HG03521 (cell line): Measurements from ENCODE around the gene ATP13A1.
"Not testable (repeated sequence)": the region's sequence is repeated elsewhere in the genome, so short reads cannot be mapped to it uniquely, and the experiment has no call there.

ENCODE experiments used
- ATAC-seq: cut with Tn5 transposase; IDR thresholded peaks from one replicate; pipeline ENCODE4 v1.9.1; 2021; ENCODE audit warnings: mild to moderate bottlenecking, moderate library complexity; ENCODE audit not compliant: unreplicated experiment

Gene ATP13A1

DNA sequence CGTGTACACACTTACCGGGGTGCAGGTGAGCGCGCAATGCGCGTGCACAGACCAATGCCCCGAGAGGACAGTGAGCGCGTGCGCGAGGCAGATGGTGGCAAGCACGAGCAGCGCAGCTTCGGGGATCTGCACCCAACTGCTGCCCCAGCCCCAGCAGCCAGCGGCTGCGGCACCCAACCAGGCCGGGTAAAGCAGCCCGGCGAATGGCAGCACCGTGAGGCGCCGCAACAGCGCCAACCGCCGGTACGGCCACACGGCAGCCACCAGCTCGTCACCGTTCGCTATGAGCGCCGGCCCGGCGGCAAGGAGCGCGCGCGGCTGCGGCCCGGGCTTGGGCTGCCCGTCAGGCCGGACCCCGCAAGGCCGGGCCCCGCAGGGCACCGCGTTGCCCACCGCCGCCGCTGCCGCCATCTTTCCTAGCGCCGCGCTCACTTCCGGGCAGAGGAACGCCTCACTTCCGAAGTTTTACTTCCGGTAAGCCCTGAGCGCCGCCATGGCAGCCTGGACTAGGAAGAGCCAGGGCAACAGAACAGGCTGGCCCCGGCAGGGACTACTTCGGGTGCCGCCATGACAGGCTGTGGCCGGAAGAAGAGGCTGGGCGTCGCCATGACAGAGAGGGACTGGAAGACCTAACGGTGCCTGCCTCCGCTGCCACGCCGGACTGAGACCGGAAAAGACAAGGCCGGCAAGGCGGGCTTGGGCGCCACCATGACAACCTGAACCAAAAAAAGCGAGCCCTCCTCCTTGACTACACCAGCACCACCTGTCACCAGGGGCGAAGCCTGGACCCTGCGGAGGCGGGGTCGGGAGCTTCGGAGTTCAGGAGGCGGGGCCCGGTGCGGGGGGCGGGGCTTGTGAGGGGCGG is at the start of gene ATP13A1:
Gene ATP13A1 (minus strand): TSS at position 421 of the 865 bp plus-strand sequence. CDS start 10 bp downstream, at position 411.
- ATAC-seq: peak; percentile 54

DNA sequence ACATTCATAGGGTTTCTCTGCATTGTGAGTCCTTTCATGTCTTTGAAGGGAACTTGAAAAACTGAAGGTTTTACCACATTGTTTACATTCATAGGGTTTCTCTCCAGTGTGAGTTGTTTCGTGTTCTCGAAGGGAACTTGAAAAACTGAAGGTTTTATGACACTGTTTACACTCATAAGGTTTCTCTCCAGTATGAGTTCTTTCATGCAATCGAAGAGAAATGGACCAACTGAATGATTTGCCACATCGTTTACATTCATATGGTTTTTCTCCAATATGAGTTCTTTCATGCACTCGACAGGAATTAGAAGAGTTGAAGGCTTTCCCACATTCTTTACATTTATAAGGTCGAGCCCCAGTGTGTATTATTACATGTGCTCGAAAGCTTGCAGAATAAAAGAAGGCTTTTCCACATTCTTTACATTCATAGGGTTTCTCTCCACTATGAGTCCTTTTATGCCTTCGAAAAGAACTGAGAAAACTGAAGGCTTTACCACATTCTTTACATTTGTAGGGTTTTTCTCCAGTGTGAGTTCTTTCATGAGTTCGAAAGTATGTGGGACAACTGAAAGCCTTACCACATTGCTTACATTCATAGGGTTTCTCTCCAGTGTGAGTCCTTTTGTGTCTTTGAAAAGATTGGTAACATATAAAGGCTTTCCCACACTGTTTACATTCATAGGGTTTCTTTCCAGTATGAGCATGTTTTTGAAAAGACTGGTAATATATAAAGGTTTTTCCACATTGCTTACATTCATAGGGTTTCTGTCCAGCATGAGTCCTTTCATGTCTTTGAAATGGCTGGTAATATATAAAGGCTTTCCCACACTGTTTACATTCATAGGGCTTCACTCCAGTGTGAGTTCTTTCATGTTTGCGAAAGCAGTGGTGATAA is 48.7 kb upstream of the ATP13A1 start:
- ATAC-seq: no peak

DNA sequence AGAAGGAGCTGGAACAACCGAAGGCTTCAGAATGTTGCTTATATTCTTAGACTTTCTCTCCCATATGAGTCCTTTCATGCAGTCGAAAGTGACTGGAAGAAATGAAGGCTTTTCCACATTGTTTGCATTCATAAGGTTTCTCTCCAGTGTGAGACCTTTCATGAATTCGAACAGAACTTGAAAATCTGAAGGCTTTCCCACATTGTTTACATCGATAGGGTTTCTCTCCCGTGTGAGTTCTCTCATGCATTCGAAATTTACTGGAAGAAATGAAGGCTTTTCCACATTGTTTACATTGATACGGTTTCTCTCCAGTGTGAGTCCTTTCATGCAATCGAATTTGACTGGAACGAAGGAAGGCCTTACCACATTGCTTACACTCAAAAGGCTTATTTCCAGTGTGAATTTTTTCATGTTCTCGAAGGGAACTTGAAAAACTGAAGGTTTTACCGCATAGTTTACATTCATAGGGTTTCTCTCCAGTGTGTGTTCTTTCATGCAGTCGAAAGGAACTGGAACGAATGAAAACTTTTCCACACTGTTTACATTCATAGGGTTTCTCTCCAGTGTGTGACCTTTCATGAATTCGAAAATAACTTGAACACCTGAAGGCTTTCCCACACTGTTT is 47.9 kb upstream of the ATP13A1 start:
- ATAC-seq: no peak

DNA sequence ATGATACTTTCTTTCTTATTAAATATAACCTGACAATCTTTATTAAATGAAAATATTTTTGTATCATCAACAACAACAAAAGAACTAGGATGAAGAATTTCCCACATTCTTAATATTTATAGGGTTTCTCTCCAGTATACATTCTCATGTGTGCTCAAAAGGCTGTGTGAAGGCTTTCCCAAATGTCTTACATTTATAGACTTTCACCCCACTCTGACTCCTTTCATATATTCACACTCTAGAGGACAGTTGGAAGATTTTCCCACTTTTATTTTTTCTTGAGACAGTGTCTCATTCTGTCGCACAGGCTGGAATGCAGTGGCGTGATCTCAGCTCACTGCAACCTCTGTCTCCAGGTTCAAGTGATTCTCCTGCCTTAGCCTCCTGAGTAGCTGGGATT is 47.0 kb upstream of the ATP13A1 start:
- ATAC-seq: no peak

DNA sequence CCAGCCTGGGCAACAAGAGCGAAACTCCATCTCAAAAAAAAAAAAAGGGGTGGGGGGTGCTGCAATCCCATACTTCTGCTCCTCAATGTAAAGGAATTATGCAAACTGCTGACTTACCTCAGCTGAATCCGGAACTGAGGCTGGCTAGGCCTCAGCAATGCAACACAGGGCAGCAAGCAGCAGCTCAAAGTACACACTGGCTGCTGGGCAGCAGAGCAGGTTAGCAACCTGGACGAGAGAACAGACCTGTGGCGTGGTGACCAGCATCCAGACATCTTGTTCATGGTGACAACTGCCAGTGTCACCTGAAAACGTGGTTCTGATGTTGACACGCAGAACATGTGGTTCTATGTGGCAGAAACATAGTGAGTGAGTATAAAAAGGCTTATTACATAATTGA is 41.4 kb upstream of the ATP13A1 start:
- ATAC-seq: no peak

DNA sequence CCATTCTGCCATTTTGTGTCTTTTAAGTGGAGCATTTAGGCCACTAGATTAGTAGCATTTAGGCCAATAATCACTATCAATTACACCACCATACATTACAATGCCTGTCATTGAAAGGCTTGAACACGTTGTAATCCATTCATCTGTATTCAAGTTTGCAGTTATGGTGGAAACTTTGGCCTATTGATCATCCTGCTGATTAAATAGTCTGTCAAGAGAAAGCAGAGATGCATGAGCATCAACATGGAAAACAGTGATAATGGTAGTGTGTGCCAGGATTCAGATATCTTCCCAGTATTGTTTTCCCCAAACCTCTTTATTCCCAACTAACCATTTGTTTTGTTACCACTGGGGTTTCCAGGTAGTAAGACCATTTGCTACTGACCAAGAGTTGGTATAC is 37.0 kb upstream of the ATP13A1 start:
- ATAC-seq: not testable (repeated sequence)

DNA sequence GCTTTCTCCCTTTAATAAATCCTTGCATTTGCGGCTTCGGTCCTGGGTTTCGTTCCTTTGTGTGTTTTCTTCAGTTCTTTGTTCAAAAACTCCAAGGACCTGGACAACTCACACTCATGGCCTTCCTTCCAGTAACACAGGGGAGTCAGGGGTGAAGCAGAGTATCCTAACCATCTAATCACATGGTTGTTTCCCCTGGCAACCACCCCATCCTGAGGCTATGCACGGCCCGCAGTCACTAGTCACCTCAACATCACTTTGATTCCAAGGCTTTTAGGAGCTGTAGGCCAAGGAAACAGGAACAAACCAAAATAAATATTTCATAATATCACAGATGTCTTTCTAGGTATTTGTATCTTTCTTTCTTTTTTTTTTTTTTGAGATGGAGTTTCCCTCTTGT is 34.1 kb upstream of the ATP13A1 start:
- ATAC-seq: no peak

DNA sequence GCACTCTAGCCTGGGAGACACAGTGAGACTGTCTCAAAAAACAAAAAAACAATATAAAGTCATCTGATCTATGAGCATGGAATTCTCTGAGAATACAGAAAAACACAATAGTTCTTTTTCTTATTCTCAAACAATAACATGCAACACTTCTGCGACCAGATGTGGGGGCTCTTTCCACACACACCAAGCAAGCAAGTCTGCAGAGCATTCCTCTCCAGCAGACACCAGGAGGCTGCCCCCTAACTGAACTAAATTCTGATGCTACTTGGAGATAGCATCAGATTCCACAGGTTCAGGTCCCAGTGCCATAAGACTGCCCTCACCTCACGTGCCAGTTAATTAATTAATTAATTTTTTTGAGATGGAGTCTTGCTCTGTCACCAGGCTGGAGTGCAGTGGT is 32.9 kb upstream of the ATP13A1 start:
- no peak for ATAC-seq

DNA sequence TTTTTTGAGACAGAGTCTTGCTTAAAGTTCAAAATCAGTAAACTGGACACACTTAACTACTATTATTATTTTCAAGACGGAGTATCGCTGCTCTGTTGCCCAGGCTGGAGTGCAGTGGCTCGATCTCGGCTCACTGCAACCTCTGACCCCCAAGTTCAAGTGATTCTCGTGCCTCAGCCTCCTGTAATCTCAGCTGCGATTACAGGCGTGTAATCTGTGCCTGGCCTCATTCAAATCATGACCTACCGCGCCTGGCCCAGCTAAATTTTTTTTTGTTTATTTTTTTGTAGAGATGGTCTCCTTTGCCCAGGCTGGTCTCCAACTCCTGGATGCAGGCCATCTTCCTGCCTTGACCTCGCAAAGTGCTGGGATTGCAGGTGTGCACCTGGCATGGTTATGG is 28.2 kb upstream of the ATP13A1 start:
- ATAC-seq: no peak

DNA sequence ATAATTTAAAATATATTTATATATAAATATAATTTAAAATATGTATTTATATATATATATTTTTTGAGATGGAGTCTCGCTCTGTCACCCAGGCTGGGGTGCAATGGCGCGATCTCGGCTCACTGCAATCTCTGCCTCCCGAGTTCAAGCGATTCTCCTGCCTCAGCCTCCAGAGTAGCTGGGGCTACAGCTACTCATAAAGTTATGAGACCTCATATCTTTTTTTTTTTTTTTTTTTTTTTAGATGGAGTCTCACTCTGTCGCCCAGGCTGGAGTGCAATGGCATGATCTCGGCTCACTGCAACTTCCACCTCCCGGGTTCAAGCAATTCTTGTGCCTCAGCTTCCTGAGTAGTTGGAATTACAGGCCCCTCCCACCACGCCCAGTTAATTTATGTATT is 25.5 kb upstream of the ATP13A1 start:
- not testable (repeated sequence) for ATAC-seq

DNA sequence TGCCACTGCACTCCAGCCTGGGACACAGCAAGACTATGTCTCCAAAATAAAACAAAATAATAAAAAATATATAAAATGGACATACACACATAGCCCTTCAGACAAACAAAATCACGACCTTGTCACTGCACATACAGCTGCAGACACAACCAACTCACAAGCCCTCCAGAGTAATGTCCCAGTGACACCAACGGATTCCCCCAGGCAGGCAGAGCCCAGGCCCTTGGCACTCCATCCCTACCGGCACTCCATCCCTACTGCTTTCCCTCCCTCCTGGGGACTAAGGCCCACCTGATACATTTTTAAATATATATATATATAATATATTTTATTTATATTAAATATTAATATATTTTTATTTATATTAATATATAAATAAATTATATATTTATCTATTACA is 23.6 kb upstream of the ATP13A1 start:
- ATAC-seq: no peak

DNA sequence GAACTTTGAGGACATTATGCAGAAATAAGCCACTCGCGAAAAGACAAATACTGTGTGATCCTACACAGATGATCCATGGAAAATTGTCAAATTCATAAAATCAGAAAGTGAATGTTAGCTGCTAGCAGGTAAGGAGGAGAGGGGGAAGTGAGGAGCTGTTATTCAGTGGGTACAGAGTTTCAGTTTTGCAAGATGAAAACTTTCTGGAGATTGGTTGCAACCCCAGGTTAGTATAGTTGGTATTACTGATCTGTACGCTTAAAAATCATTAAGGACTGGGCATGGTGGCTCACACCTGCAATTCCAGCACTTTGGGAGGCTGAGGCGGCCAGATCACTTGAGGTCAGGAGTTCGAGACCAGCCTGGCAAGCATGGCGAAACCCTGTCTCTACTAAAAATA is 23.1 kb upstream of the ATP13A1 start:
- no peak for ATAC-seq

DNA sequence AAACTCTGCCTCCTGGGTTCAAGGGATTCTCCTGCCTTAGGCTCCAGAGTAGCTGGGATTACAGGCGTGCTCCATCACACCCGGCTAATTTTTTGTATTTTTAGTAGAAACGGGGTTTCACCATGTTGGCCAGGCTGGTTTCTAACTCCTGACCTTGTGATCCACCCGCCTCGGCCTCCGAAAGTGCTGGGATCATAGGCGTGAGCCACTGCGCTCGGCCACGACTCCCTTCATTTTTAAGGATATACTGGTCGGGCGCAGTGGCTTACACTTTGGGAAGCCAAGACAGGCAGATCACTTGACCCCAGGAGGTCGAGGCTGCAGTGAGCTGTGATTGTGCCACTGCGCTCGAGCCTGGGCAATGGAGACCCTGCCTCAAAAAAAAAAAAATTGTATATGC is 22.6 kb upstream of the ATP13A1 start:
- ATAC-seq: not testable (repeated sequence)

DNA sequence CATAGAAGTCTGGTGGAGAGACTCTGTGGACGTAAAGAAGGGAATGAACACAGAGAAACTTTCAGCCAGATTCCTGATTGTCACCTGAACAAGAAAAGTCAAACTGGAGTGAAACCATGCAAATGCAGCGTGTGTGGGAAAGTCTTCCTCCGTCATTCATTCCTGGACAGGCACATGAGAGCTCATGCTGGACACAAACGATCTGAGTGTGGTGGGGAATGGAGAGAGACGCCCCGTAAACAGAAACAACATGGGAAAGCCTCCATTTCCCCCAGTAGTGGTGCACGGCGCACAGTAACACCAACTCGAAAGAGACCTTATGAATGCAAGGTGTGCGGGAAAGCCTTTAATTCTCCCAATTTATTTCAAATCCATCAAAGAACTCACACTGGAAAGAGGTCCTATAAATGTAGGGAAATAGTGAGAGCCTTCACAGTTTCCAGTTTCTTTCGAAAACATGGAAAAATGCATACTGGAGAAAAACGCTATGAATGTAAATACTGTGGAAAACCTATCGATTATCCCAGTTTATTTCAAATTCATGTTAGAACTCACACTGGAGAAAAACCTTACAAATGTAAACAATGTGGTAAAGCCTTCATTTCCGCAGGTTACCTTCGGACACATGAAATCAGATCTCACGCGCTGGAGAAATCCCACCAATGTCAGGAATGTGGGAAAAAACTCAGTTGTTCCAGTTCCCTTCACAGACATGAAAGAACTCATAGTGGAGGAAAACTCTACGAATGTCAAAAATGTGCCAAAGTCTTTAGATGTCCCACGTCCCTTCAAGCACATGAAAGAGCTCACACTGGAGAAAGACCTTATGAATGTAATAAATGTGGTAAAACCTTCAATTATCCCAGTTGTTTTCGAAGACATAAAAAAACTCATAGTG is 15.9 kb upstream of the ATP13A1 start:
- ATAC-seq: no peak

DNA sequence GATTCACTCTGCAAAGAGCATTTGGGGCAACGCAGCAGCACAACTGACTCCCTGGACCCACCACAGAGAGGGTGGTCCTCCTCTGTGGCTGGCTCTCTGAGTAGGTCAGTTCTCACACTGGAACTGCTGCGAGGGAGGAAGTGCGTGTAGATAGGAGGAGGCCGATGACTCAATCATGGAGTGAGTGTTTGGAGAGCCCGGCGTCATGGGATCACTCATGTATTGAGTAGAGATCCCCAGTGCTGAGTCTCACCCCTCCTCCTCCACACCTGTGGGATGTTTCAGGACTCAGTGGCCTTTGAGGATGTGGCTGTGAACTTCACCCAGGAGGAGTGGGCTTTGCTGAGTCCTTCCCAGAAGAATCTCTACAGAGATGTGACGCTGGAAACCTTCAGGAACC is 14.1 kb upstream of the ATP13A1 start:
- ATAC-seq: no peak

DNA sequence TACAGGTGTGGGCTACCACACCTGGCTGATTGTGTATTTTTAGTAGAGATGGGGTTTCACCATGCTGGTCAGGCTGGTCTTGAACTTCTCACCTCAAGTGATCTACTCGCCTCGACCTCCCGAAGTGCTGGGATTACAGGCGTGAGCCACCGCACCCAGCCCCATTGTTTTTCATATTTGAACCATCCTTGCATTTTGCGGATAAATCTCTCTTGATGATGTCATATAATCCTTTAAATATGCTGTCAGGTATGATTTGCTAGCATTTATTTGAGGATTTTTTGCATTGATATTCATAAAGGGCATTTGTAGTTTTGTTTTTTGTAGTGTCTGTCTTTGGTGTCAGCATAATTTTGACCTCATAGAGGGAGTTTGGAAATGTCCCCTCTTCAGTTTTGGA is 10.8 kb upstream of the ATP13A1 start:
- ATAC-seq: no peak

DNA sequence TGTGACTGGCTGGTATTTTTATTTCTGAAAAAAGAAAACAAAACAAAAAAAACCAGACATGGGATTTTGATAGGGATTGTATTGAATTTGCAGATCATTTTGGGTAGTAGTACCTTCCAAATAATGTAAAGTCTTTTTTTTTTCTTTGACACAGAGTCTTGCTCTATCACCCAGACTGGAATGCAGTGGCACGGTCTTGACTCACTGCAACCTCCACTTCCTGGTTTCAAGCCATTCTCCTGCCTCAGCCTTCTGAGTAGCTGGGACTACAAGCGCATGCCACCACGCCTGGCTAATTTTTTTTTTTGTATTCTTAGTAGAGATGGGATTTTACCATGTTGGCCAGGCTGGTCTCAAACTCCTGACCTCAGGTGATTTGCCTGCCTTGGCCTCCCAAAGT is 9.3 kb upstream of the ATP13A1 start:
- ATAC-seq: no peak

DNA sequence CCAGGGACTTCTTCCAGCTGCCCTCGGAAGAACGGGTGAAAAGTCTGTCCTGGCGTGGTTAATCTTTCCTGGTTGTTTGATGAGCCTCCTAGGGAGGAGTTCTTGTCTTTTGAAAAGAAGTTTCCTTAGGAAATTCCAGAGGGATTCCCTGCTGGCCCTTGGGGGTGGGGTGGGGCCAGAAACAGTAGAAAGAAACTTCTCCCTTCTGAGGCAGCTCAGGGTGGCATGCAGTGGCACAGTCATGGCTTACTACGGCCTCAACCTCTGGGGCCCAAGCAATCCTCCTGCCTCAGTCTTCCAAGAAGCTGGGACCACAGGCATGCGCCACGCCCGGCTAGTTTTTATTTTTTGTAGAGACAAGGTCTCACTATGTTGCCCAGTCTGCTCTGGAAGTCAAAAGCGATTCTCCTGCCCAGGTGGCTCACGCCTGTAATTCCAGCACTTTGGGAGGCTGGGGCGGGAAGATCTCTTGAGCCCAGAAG is 6.6 kb upstream of the ATP13A1 start:
- no peak for ATAC-seq

DNA sequence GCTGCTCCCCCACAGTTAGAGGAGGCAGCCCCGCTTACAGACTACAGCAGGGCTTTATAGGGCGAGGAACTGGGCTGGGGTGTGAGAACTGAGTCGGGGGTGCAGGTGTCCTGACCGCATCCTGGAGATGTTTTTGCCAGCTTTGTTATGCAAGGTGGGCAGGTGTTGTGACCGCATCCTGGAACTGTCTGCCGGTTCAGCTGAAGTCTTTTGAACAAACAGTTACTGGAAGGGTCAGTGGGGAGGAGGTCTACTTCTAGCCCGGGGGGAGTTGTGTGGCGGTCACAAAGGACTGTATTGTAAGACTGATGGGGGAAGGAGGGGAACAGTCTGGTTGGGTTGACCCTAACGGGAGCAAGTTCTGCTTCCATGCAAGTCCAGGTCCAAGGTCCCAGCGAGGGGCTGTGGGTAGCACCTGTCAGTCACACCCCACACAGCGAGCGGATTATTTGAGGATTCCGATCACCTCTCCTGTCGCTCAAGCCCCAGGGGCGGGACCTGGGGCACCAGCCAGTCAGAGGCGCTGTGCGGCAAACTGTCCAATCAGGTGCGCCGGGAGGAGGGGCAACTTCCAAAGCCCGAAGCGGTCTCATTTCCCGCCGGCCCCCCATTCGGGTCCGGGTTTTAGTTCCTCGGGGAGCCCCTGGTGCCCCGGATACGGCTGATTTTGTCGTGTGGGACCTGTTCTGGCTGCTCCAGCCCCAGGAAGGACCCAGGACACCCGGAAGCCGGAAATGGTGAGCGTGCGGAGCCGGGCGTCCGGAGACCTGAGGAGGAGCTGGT is 4.9 kb upstream of the ATP13A1 start, which contains the start of gene ZNF101:
Gene ZNF101 (plus strand): TSS at position 610 of the 783 bp plus-strand sequence. CDS start 125 bp downstream, at position 735.
- ATAC-seq: peak; percentile 57
